SU-DHL-6 (cell line): ENCODE results near the gene BBX.

Experiments used
- H2AFZ ChIP-seq: fragments of 200-600 bp; sonication (generic); 2 replicates; pipeline ENCODE4 v1.6.1; 2014; ENCODE audit warnings: low read depth, mild to moderate bottlenecking, moderate library complexity, mixed read lengths, antibody characterized with exemption, low read length; ENCODE audit not compliant: severe bottlenecking
- H3F3A ChIP-seq: fragments of 200-600 bp; shearing (Covaris generic); 2 replicates; pipeline ENCODE4 v1.6.0; 2016; ENCODE audit warnings: antibody characterized with exemption, mild to moderate bottlenecking; ENCODE audit not compliant: insufficient read depth
- H3K27ac ChIP-seq: fragments of 200-600 bp; sonication (generic); 2 replicates; pipeline ENCODE4 v1.5.1; 2016; ENCODE audit warnings: low read depth, mild to moderate bottlenecking, low read length, moderate library complexity, mixed read lengths
- H3K27me3 ChIP-seq: fragments of 200-600 bp; sonication (generic), shearing (Covaris generic); 2 replicates; pipeline ENCODE4 v1.6.0; 2014; ENCODE audit warnings: mild to moderate bottlenecking, low read length
- H3K36me3 ChIP-seq: fragments of 200-600 bp; sonication (generic); 2 replicates; pipeline ENCODE4 v1.6.1; 2014; ENCODE audit warnings: mild to moderate bottlenecking, low read length, mixed read lengths
- H3K4me2 ChIP-seq: fragments of 300-600, 200-600 bp; shearing (Covaris generic), sonication (generic); 2 replicates; pipeline ENCODE4 v1.6.0; 2014; ENCODE audit warnings: low read length, low read depth, mild to moderate bottlenecking; ENCODE audit not compliant: poor library complexity, severe bottlenecking
- H3K4me3 ChIP-seq: fragments of 200-600 bp; sonication (generic); 2 replicates; pipeline ENCODE4 v1.5.1; 2014; ENCODE audit warnings: antibody characterized with exemption, low read length, mild to moderate bottlenecking, mixed read lengths; ENCODE audit not compliant: insufficient read depth, poor library complexity, severe bottlenecking
- H3K79me2 ChIP-seq: fragments of 200-600 bp; sonication (generic); 2 replicates; pipeline ENCODE4 v1.6.1; 2014; ENCODE audit warnings: mild to moderate bottlenecking, low read length, moderate library complexity; ENCODE audit not compliant: insufficient read depth
- H3K9ac ChIP-seq: fragments of 200-600 bp; sonication (generic); 2 replicates; pipeline ENCODE4 v1.7.0; 2014; ENCODE audit warnings: mild to moderate bottlenecking, low read length
- H3K9me2 ChIP-seq: fragments of 200-600 bp; sonication (generic); replicated peaks from 2 replicates; pipeline ENCODE4 v1.6.1; 2014; ENCODE audit warnings: low read length; ENCODE audit not compliant: insufficient read depth
- H3K9me3 ChIP-seq: fragments of 200-600 bp; sonication (generic); 2 replicates; pipeline ENCODE4 v1.6.1; 2014; ENCODE audit warnings: low read length, mixed read lengths; ENCODE audit not compliant: insufficient read depth
- H4K20me1 ChIP-seq: fragments of 200-600 bp; sonication (generic); 2 replicates; pipeline ENCODE4 v1.6.1; 2014; ENCODE audit warnings: low read depth, mild to moderate bottlenecking, antibody characterized with exemption, low read length, moderate library complexity, mixed read lengths
- CTCF ChIP-seq: fragments of 200-600 bp; sonication (generic); IDR thresholded peaks from one replicate; pipeline ENCODE4 v1.5.1; 2017; ENCODE audit warnings: antibody characterized with exemption, mild to moderate bottlenecking, low read length, moderate library complexity; ENCODE audit not compliant: insufficient read depth, poor library complexity, severe bottlenecking
- EZH2phosphoT487 ChIP-seq: fragments of 200-600 bp; sonication (generic), shearing (Covaris generic); conservative IDR thresholded peaks from 2 replicates; pipeline ENCODE4 v1.6.1; 2018; ENCODE audit warnings: mild to moderate bottlenecking, antibody characterized with exemption, low read length, moderate library complexity, mixed read lengths

Gene BBX

DNA sequence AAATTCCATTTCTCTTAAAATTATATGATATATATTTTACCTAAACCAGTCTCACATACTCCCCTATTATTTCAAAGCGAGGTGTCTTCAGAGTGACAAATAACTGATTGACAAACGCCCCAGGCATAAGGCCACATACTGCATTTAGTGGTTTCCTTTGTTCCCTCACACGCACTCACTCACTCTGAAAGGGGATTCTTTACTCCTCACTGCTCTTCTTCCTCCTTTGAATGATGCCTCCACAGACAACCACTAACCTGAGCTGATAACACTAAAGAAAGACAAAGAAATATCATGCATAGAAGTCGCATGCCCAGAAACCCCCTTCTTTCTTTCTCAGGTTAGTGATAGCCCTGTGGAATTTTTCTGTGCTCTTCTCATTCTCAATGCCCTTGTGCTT, 24.1 kb upstream of the BBX start:
- no peaks in the 10 kb centered on the region for H3F3A ChIP-seq
- no peaks in the 10 kb centered on the region for H4K20me1 ChIP-seq
- H3K4me3 ChIP-seq: no peak overlapping the region
- no peaks in the 10 kb centered on the region for H3K27me3 ChIP-seq
- no peak overlapping the region for H2AFZ ChIP-seq
- TF ChIP-seq CTCF (no peak), EZH2phosphoT487 (no peak)
- no peak overlapping the region for H3K27ac ChIP-seq
- no peak overlapping the region for H3K9ac ChIP-seq
- no peaks in the 10 kb centered on the region for H3K9me2 ChIP-seq
- H3K9me3 ChIP-seq: no peaks in the 10 kb centered on the region
- 0 out of 2 replicates have a peak, but pooled peaks cover 2% of the 10 kb centered on the region for H3K36me3 ChIP-seq
- H3K79me2 ChIP-seq: no peaks in the 10 kb centered on the region
- H3K4me2 ChIP-seq: no peak overlapping the region

DNA sequence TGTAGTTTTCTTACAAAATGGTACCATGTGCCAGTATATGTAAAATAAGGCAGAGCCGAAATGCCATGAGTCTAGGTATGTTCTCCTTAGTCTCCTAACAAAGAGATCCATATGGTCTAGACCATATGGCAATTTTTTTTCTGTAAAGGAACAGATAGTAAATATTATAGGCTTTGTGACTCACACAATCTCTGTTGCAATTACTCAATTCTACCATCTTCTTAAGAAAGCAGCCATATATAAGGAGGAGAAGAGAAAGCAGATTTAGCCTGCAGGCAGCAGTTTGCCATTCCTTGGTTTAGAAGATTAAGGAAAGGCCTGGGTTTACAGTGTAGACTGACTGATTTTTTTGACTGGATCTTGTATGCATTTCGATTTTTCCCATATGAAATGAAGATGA, 16.3 kb upstream of the BBX start:
- Histone ChIP-seq H3K4me3 (no peak overlapping the region), H3K27ac (no peak overlapping the region), H3F3A (no peaks in the 10 kb centered on the region), H4K20me1 (no peaks in the 10 kb centered on the region), H3K9ac (no peak overlapping the region), H3K27me3 (no peaks in the 10 kb centered on the region), H3K9me2 (no peaks in the 10 kb centered on the region), H2AFZ (no peak overlapping the region), H3K79me2 (no peaks in the 10 kb centered on the region), H3K36me3 (no peaks in the 10 kb centered on the region), H3K9me3 (no peaks in the 10 kb centered on the region), H3K4me2 (no peak overlapping the region)
- TF ChIP-seq EZH2phosphoT487: no peak
- TF ChIP-seq CTCF: no peak

DNA sequence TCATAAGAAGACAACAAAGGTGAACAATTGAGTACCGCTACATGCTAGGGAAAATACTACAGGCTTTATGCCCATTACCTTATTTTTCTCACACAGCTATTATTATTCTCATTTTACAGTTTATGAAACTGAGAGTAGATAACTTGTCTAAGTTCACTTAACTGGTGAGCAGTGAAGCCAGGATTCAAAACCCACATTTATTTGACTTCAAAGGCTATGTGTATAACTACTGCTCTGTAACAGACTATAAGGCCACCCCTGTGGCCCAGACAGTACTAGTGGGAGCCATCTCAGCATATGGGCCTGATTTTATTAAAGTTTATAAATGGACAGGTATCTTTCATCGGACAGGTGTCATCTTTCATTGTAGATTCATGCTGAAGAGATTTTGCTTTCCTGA, 14.4 kb upstream of the BBX start:
- no peak overlapping the region for H3K4me2 ChIP-seq
- TF ChIP-seq CTCF (no peak), EZH2phosphoT487 (no peak)
- H3K36me3 ChIP-seq: no peaks in the 10 kb centered on the region

More for the DNA sequence above, 14.4 kb upstream of the BBX start:
- H3K9ac ChIP-seq: no peak overlapping the region
- no peaks in the 10 kb centered on the region for H3K27me3 ChIP-seq
- no peaks in the 10 kb centered on the region for H4K20me1 ChIP-seq
- H3K9me2 ChIP-seq: no peaks in the 10 kb centered on the region
- no peak overlapping the region for H3K4me3 ChIP-seq
- H3K79me2 ChIP-seq: no peaks in the 10 kb centered on the region
- H2AFZ ChIP-seq: no peak overlapping the region
- H3K27ac ChIP-seq: no peak overlapping the region
- H3F3A ChIP-seq: no peaks in the 10 kb centered on the region
- H3K9me3 ChIP-seq: no peaks in the 10 kb centered on the region
